Pancreas (tissue), 10 donors: ENCODE measurements around the gene ERBB4. TPM values are rescaled to one million over a fixed set of nuclear protein-coding genes. Genes with fewer than 3 reads are reported as not detected.

ENCODE experiments used
- ATAC-seq, 4 donors: fragments of 200-7000 bp; cut with Tn5 transposase; one replicate each; pipeline versions ENCODE4 v1.8.0 to v1.9.1; 2020; ENCODE audit warnings: mild to moderate bottlenecking in 4 of 4, moderate library complexity in 4 of 4
- DNase-seq, 6 donors: peaks; one replicate each; pipeline ENCODE4 v3.0.0-alpha.2; 2020
- FAIRE-seq: peaks from 2 replicates; lab custom pipeline; 2012; peaks lifted over from hg19 to GRCh38; lab: Jason Lieb, UNC
- H3K27ac ChIP-seq, 4 donors: fragments of 200-600 bp; sonication (generic); 1 replicate in 3 of 4; 2 replicates in 1 of 4; pipeline versions ENCODE4 v1.5.0 to v1.8.0; 2020
- H3K27me3 ChIP-seq, 4 donors: fragments of 200-600 bp; one replicate each; pipeline ENCODE4 v1.8.0; 2021
- H3K36me3 ChIP-seq, 3 donors: fragments of 200-600 bp; sonication (generic) in 1 of 3; one replicate each; pipeline versions ENCODE4 v1.5.0 to v1.8.0; 2020 to 2021
- H3K4me1 ChIP-seq, 3 donors: fragments of 200-600 bp; one replicate each; pipeline ENCODE4 v1.8.0; 2021
- H3K4me3 ChIP-seq, 4 donors: fragments of 200-600 bp; sonication (generic) in 2 of 4; one replicate each; pipeline versions ENCODE4 v1.5.0 to v1.8.0; 2020 to 2021
- H3K9me3 ChIP-seq, 4 donors: fragments of 200-600 bp; one replicate each; pipeline ENCODE4 v1.8.0; 2021
- CTCF ChIP-seq, 4 donors: fragments of 200-600 bp; sonication (generic) in 3 of 4; IDR thresholded peaks; one replicate each; pipeline versions ENCODE4 v1.5.0 to v1.8.0; 2021; ENCODE audit warnings: antibody characterized with exemption in 4 of 4
- WGBS, 2 donors: extraction: QIAGEN DNeasy Blood & Tissue Kit; methylation state at CpG; one replicate each; pipeline ENCODE4 v1.1.7; 2013; 5-methylcytosine and 5-hydroxymethylcytosine counted together
- intact Hi-C, 3 donors: fragments of 100-400 bp; cut with DNase I; formaldehyde crosslinking; loops; one replicate each; pipeline versions ENCODE4 v1.11.1 to v1.14.2; 2022
- polyA plus RNA-seq, 2 donors: library from polyadenylated mRNA; stranded (reverse); fragments of 200-250 nt; gene quantifications; one replicate each; pipeline ENCODE4 v1.2.3, GENCODE V29; 2013
- total RNA-seq, 6 donors: library from RNA; stranded (reverse); fragmentation: NEBNext Ultra II Directional in 4 of 6; extraction: Animal tissue kit (Norgen Biotek cat#: 25700) in 4 of 6; gene quantifications; one replicate each; pipeline versions ENCODE4 v1.2.1 to v1.2.4, GENCODE V29; 2021 to 2023
- donor health status: healthy with polysubstance abuse.
- donor health status: DM: no; HTN: no; CAD: no; lungs with moderate emphysema.
- donor health status: DM: no; HTN: no; CAD: no.
- donor health status: control.
- donor health status: control.
- donor health status: Bipolar disorder and iron deficiency.
- donor health status: DM: yes; HTN: yes; CAD: no.
- donor health status: DM: no; HTN: no; CAD: no.
- donor health status: DM: no; HTN: no; CAD: no.
- donor health status: DM: yes; HTN: yes; CAD: no.

The ERBB4 gene
- total and polyA plus RNA-seq, 8 donors: 0.30 to 5.0 (median 3.3) TPM

DNA sequence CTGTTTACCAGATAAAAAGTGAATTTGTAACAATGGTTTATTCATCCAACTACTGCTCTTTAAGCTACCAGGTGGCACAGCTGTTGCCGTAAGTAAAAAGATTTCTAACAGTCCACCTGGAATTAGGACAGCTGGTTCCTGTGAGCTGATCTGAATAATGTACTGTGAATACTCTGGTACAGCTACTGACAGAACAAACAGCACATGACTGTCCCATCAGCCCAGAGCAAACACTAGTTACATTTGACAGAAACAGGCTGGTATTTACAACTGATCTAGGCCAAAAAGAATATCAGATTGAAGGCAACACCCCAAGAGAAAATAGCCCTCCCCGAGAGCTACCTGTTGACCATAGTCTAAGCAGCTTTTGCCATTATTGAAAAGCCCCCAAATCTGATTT, 1141.8 kb downstream of the ERBB4 start:
- H3K4me1 ChIP-seq: peaks cover 0 to 10% (median 3%) of the 10 kb centered on the region in 3 donors
- TF ChIP-seq CTCF (IDR thresholded peaks at IDR 0.05): no peak
- DNase-seq (peak in 2 of 6 donors; percentile 5 to 15), FAIRE-seq (no peak), ATAC-seq (peak; percentile 61 to 96 (median 88))
- H3K9me3 ChIP-seq: no peaks in the 10 kb centered on the region
- H3K27ac ChIP-seq: peak overlapping the region in 1 of 4 donors; percentile 18
- H3K4me3 ChIP-seq: no peak overlapping the region
- H3K36me3 ChIP-seq: no peaks in the 10 kb centered on the region
- intact Hi-C loops: no loop called here
- no peaks in the 10 kb centered on the region for H3K27me3 ChIP-seq
- 12 to 15% methylated on average over 2 of the region's 2 CpGs for WGBS, 2 donors

- H3K4me1 ChIP-seq: peaks cover 0 to under 1% (median 0%) of the 10 kb centered on the region in 3 donors
- 69 to 75% methylated on average over 3 of the region's 3 CpGs for WGBS, 2 donors
- no peaks in the 10 kb centered on the region for H3K27me3 ChIP-seq
- intact Hi-C loops: no loop called here
- DNase-seq (no peak), FAIRE-seq (no peak), ATAC-seq (no peak)
- no peak for TF ChIP-seq CTCF (IDR thresholded peaks at IDR 0.05)
- H3K4me3 ChIP-seq: no peak overlapping the region
- no peak overlapping the region for H3K27ac ChIP-seq
- no peaks in the 10 kb centered on the region for H3K9me3 ChIP-seq
- no peaks in the 10 kb centered on the region for H3K36me3 ChIP-seq
Measured at GRCh38 chr2:211391189-211391567, 1147.4 kb downstream of the ERBB4 start.

- Histone ChIP-seq H3K9me3 (no peaks in the 10 kb centered on the region), H3K36me3 (no peaks in the 10 kb centered on the region), H3K4me3 (no peak overlapping the region), H3K4me1 (no peaks in the 10 kb centered on the region), H3K27me3 (no peaks in the 10 kb centered on the region), H3K27ac (no peak overlapping the region)
- FAIRE-seq (no peak), DNase-seq (no peak), ATAC-seq (no peak)
- 60 to 69% methylated on average over 5 of the region's 5 CpGs for WGBS, 2 donors
- TF ChIP-seq CTCF (IDR thresholded peaks at IDR 0.05): no peak
- intact Hi-C loops: no loop called here
Measured at GRCh38 chr2:211390536-211391188, 1147.9 kb downstream of the ERBB4 start.

GRCh38 chr2:211387734-211388133, 1150.9 kb downstream of the ERBB4 start:
- 63 to 71% methylated on average over 6 of the region's 6 CpGs for WGBS, 2 donors
- no peak overlapping the region for H3K27ac ChIP-seq
- no peak for TF ChIP-seq CTCF (IDR thresholded peaks at IDR 0.05)
- FAIRE-seq (no peak), ATAC-seq (no peak), DNase-seq (no peak)
- intact Hi-C loops: no loop called here
- H3K4me1 ChIP-seq: no peaks in the 10 kb centered on the region
- H3K4me3 ChIP-seq: no peak overlapping the region
- H3K36me3 ChIP-seq: no peaks in the 10 kb centered on the region
- H3K27me3 ChIP-seq: no peaks in the 10 kb centered on the region
- no peaks in the 10 kb centered on the region for H3K9me3 ChIP-seq

- FAIRE-seq (no peak), DNase-seq (no peak), ATAC-seq (no peak)
- H3K27ac ChIP-seq: no peak overlapping the region
- H3K4me1 ChIP-seq: no peaks in the 10 kb centered on the region
- H3K4me3 ChIP-seq: no peak overlapping the region
- H3K9me3 ChIP-seq: no peaks in the 10 kb centered on the region
- no peaks in the 10 kb centered on the region for H3K27me3 ChIP-seq
- no peak for TF ChIP-seq CTCF (IDR thresholded peaks at IDR 0.05)
- intact Hi-C loops: no loop called here
- H3K36me3 ChIP-seq: no peaks in the 10 kb centered on the region
- WGBS, 2 donors: 71 to 83% methylated on average over 2 of the region's 2 CpGs
Measured at GRCh38 chr2:211380041-211380440, 1158.6 kb downstream of the ERBB4 start.
